GM23248 (cell line): Measurements from ENCODE around the gene RPLP1. TPM values are rescaled to one million over a fixed set of nuclear protein-coding genes. Genes with fewer than 3 reads are reported as not detected.
A peak's percentile ranks its signal among the peaks of the same experiment; 100 is the strongest.

Experiments
- DNase-seq: peaks from one replicate; pipeline ENCODE4 v3.0.0-alpha.2; 2015
- H2AFZ ChIP-seq: fragments of 200-600 bp; sonication (generic); 2 replicates; pipeline ENCODE4 v1.6.1; 2016; ENCODE audit warnings: antibody characterized with exemption
- H3F3A ChIP-seq: fragments of 200-600 bp; sonication (generic); 2 replicates; pipeline ENCODE4 v1.6.1; 2016; ENCODE audit warnings: mild to moderate bottlenecking, antibody characterized with exemption, mixed run types; ENCODE audit not compliant: insufficient read depth
- H3K27ac ChIP-seq: fragments of 200-600 bp; sonication (generic); 2 replicates; pipeline ENCODE4 v1.5.1; 2016; ENCODE audit warnings: mild to moderate bottlenecking
- H3K27me3 ChIP-seq: fragments of 200-600 bp; sonication (generic); replicated peaks from 2 replicates; pipeline ENCODE4 v1.6.1; 2016; ENCODE audit warnings: mild to moderate bottlenecking; ENCODE audit not compliant: insufficient read depth
- H3K36me3 ChIP-seq: fragments of 200-600 bp; sonication (generic); 2 replicates; pipeline ENCODE4 v1.6.1; 2016; ENCODE audit warnings: low read depth, mild to moderate bottlenecking
- H3K4me1 ChIP-seq: fragments of 200-600 bp; sonication (generic); 2 replicates; pipeline ENCODE4 v1.6.1; 2016; ENCODE audit warnings: mild to moderate bottlenecking; ENCODE audit not compliant: insufficient read depth
- H3K4me2 ChIP-seq: fragments of 200-600 bp; sonication (generic); one replicate; pipeline ENCODE4 v1.6.1; 2016; ENCODE audit warnings: mild to moderate bottlenecking; ENCODE audit not compliant: unreplicated experiment
- H3K4me3 ChIP-seq: fragments of 200-600 bp; sonication (generic); 2 replicates; pipeline ENCODE4 v1.5.1; 2016; ENCODE audit warnings: mild to moderate bottlenecking
- H3K79me2 ChIP-seq: fragments of 200-600 bp; sonication (generic); 2 replicates; pipeline ENCODE4 v1.6.1; 2016; ENCODE audit warnings: mild to moderate bottlenecking; ENCODE audit not compliant: insufficient read depth
- H3K9ac ChIP-seq: fragments of 200-600 bp; sonication (generic); 2 replicates; pipeline ENCODE4 v1.6.1; 2016; ENCODE audit warnings: mild to moderate bottlenecking
- H3K9me2 ChIP-seq: fragments of 200-600 bp; sonication (generic); 2 replicates; pipeline ENCODE4 v1.6.1; 2016; ENCODE audit warnings: mixed run types, mild to moderate bottlenecking, moderate library complexity; ENCODE audit not compliant: insufficient read depth
- H3K9me3 ChIP-seq: fragments of 200-600 bp; sonication (generic); one replicate; pipeline ENCODE4 v1.6.1; 2017; ENCODE audit warnings: low read depth
- H4K20me1 ChIP-seq: fragments of 200-600 bp; sonication (generic); 2 replicates; pipeline ENCODE4 v1.6.0; 2016; ENCODE audit not compliant: insufficient read depth
- EZH2 ChIP-seq: fragments of 200-600 bp; sonication (generic); IDR thresholded peaks from 2 replicates; pipeline ENCODE4 v1.6.1; 2018; ENCODE audit warnings: antibody characterized with exemption, mild to moderate bottlenecking; ENCODE audit not compliant: insufficient read depth, poor library complexity, severe bottlenecking
- EZH2phosphoT487 ChIP-seq: fragments of 200-600 bp; sonication (generic); IDR thresholded peaks from 2 replicates; pipeline ENCODE4 v1.6.1; 2018; ENCODE audit warnings: antibody characterized with exemption, moderate library complexity, mild to moderate bottlenecking, low read depth; ENCODE audit not compliant: insufficient read depth
- WGBS, 2 experiments: methylation state at CpG; one replicate each; pipeline ENCODE4 v1.1.6; 2015 to 2017; ENCODE audit warnings: low lambda C conversion rate in 2 of 2, low coverage in 1 of 2; ENCODE audit errors: missing lambda C conversion rate in 2 of 2; 5-methylcytosine and 5-hydroxymethylcytosine counted together
- in situ Hi-C: fragments of 300-500 bp; cut with MboI; formaldehyde crosslinking; loops from 2 replicates; pipeline ENCODE4 v1.15.0; 2020
- polyA plus RNA-seq: library from polyadenylated mRNA; unstranded; fragments of >200 nt; fragmentation: Nextera tagmentation; extraction: Ambion mirVana; gene quantifications from 2 replicates; pipeline ENCODE4 v1.2.1, GENCODE V29; 2016
- total RNA-seq: library from RNA; depleted of rRNA; stranded (reverse); fragments of >200 nt; shearing (Covaris generic); gene quantifications from 2 replicates; pipeline ENCODE4 v1.2.3, GENCODE V29; 2014

RPLP1 gene
- total and polyA plus RNA-seq, 2 experiments from 2014 or later: 172 to 963 TPM

DNA sequence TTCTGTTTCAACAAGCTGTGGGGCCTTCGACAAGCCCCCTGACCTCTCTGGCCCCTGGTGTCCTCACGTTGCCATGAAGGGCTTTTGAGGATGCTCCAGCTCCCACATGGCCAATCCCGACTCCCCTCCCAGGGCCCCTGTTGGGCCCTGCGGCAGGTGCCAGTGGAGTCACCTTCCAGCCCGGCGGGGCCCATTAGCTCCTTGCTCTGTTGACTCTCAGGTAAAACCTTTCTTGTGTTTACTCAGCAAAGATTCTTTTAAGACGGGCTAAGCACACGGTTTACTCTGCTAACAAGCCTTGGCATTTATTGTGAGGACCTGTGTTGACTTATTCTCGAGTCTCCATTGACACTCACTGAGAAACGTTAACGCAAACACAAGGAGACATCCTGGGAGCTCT, 15.0 kb downstream of the RPLP1 start:
- Histone ChIP-seq H3K9ac (no peak overlapping the region), H3K4me1 (peaks cover 9% of the 10 kb centered on the region), H3K27me3 (no peaks in the 10 kb centered on the region), H3K27ac (no peak overlapping the region), H2AFZ (no peak overlapping the region), H4K20me1 (no peaks in the 10 kb centered on the region), H3K4me3 (no peak overlapping the region), H3K9me3 (no peaks in the 10 kb centered on the region), H3K79me2 (no peaks in the 10 kb centered on the region), H3K9me2 (no peaks in the 10 kb centered on the region), H3K4me2 (no peak overlapping the region), H3F3A (peaks cover 9% of the 10 kb centered on the region), H3K36me3 (no peaks in the 10 kb centered on the region)
- no peak for DNase-seq
- in situ Hi-C loops: no loop called here
- no peak for TF ChIP-seq EZH2phosphoT487
- no peak for TF ChIP-seq EZH2
- 80 to 85% methylated on average over 10 to 11 of the region's 11 CpGs for WGBS, 2 experiments

DNA sequence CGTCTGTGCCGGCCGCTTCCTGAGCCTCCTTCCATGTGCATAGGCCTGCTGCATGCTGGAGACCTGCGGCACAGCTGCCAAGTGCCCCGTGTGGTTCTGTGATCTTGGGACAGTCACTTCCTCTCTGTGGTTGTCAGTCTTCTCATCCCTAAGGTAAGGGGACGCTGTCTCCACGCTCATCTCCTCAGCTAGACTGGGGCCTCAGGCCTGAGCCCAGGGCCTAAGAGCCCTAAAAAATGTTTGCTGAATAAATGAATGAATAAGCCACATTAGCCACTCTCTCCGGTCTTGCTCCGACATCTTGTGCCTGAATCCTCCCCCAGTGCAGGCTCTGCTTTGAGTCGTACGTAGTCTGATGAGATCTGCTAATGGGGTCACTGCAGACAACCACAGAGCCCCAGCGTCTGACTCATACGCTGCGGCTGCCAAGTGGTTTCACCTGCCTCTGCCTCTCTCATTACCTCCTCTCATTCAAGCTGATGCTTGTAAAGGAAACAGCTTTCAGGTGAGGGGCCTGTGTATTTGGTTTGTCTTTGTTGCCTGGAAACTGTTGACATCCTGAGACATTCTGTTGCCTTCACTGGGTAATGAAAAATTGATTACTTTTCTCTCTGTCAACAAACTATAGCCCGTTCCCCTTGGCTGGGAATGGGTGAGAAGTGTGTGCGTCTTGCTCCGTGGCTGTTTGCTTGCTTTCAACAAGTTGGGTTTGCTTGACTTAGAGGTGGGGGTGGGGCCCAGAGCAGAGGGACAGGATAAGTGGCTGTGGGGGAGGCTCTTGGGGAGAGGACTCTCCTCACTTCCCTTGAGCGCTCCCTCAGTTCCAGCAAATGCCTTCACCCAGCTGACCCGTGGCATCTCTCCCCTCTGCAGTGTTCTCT, 15.9 kb downstream of the RPLP1 start:
- DNase-seq: no peak
- no peak overlapping the region for H3K27ac ChIP-seq
- no peak overlapping the region for H3K4me2 ChIP-seq

DNA sequence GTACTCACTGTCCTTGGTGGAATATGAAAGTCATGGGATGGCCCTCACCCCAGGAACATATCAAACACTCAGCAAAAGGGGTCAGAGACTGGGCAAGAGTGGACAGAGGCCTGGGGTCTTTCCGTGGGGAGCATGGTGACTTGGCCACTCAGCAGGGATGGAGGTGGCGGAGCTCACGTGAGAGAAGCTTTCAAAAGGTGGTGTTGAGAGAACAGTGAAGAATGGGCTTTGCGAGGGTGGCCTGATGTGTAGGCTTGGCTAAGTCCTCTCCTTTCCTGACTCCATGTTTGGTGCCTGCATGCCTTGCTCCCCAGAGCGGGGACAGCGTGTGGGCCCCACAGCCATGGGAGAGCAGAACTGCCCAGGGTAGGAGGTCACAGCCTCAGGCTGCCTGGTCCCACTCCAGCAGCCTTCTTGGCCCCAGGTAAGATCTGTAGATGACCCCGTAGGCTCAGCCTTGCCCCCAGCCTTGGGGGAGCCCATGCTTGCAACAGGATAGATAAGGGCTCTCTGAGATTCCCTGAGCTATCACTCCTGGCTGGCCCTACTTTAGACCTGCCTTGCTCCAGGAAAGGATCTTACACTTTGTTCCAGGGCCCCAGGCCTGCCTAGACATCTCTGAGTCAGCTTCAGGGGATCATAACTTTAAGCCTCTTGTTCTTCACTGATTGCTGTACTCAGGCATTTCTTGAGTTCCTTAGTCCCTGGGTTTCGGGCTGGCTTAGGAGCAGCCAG, 17.0 kb downstream of the RPLP1 start:
- no peaks in the 10 kb centered on the region for H3K36me3 ChIP-seq
- H3K9ac ChIP-seq: no peak overlapping the region
- no peak for TF ChIP-seq EZH2phosphoT487
- no peak for TF ChIP-seq EZH2
- in situ Hi-C loops: no loop called here
- peak; percentile 50 for DNase-seq
- peaks cover 5% of the 10 kb centered on the region for H3F3A ChIP-seq
- H3K4me2 ChIP-seq: no peak overlapping the region
- H3K27ac ChIP-seq: no peak overlapping the region
- no peak overlapping the region for H2AFZ ChIP-seq
- H3K4me1 ChIP-seq: peaks cover 13% of the 10 kb centered on the region
- WGBS, 2 experiments: 96 to 98% methylated on average over 8 of the region's 8 CpGs
- no peaks in the 10 kb centered on the region for H3K27me3 ChIP-seq
- H3K4me3 ChIP-seq: no peak overlapping the region
- H4K20me1 ChIP-seq: no peaks in the 10 kb centered on the region
- H3K9me3 ChIP-seq: no peaks in the 10 kb centered on the region
- H3K9me2 ChIP-seq: no peaks in the 10 kb centered on the region
- no peaks in the 10 kb centered on the region for H3K79me2 ChIP-seq

More for the DNA sequence above, 15.9 kb downstream of the RPLP1 start:
- TF ChIP-seq EZH2 (no peak), EZH2phosphoT487 (no peak)
- Histone ChIP-seq H3K4me3 (no peak overlapping the region), H3K4me1 (peaks cover 5% of the 10 kb centered on the region), H3K36me3 (no peaks in the 10 kb centered on the region), H3K9me2 (no peaks in the 10 kb centered on the region), H3K79me2 (no peaks in the 10 kb centered on the region), H3F3A (peaks cover 5% of the 10 kb centered on the region), H3K9me3 (no peaks in the 10 kb centered on the region), H3K9ac (no peak overlapping the region), H3K27me3 (no peaks in the 10 kb centered on the region), H4K20me1 (no peaks in the 10 kb centered on the region), H2AFZ (no peak overlapping the region)
- in situ Hi-C loops: no loop called here
- 76 to 85% methylated on average over 19 of the region's 19 CpGs for WGBS, 2 experiments

DNA sequence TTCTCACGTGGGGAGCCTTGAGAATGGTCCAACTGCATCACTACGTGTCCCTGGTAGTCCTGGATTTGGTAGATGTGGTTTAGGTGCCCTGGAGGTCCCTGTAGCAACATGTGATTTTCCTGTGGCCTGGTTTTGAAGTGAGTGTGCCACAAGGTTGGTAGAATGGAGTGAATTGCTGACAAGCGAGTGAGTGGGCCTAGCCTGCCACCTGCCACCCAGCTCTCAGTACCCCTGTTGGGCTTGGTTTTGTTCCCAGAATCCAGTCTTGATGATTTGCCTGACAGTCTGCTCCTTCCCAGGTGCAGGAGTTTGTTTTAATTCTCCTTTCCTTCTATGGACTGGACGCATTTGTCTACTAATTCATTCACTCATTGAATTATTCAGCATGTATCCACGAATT, 19.4 kb downstream of the RPLP1 start:
- 89 to 90% methylated on average over 5 of the region's 5 CpGs for WGBS, 2 experiments
- in situ Hi-C loops: no loop called here
- Histone ChIP-seq H3K9ac (no peak overlapping the region), H3K79me2 (no peaks in the 10 kb centered on the region), H3K27me3 (no peaks in the 10 kb centered on the region), H3F3A (no peaks in the 10 kb centered on the region), H2AFZ (no peak overlapping the region), H3K4me2 (no peak overlapping the region), H3K9me2 (no peaks in the 10 kb centered on the region), H3K4me1 (peaks cover 9% of the 10 kb centered on the region), H3K27ac (no peak overlapping the region), H3K4me3 (no peak overlapping the region), H3K9me3 (no peaks in the 10 kb centered on the region), H3K36me3 (no peaks in the 10 kb centered on the region), H4K20me1 (no peaks in the 10 kb centered on the region)
- DNase-seq: no peak
- no peak for TF ChIP-seq EZH2
- no peak for TF ChIP-seq EZH2phosphoT487
